Neutrophil (primary cell): ENCODE measurements around the gene RPS28.
"Not testable (repeated sequence)": the region's sequence is repeated elsewhere in the genome, so short reads cannot be mapped to it uniquely, and the experiment has no call there.

Experiments
- H3K27ac ChIP-seq: fragments of 200-600 bp; sonication (generic); 2 replicates; pipeline ENCODE4 v1.5.1; 2016; ENCODE audit warnings: mild to moderate bottlenecking, moderate library complexity
- H3K27me3 ChIP-seq: fragments of 200-600 bp; sonication (generic); 2 replicates; pipeline ENCODE4 v1.6.0; 2016; ENCODE audit warnings: mild to moderate bottlenecking
- H3K36me3 ChIP-seq: fragments of 200-600 bp; sonication (generic); 2 replicates; pipeline ENCODE4 v1.5.1; 2017
- H3K4me1 ChIP-seq, 2 experiments: fragments of 200-600 bp in 1 of 2; sonication (generic) in 1 of 2; 1 replicate in 1 of 2; 2 replicates in 1 of 2; pipeline versions ENCODE4 v1.5.1 to v1.6.1; 2013 to 2016; ENCODE audit warnings: low read depth in 1 of 2, low read length in 1 of 2, mild to moderate bottlenecking in 1 of 2, moderate library complexity in 1 of 2; ENCODE audit not compliant: control insufficient read depth in 1 of 2, insufficient read depth in 1 of 2
- H3K4me3 ChIP-seq, 2 experiments: fragments of 200-600 bp in 1 of 2; sonication (generic) in 1 of 2; 1 replicate in 1 of 2; 2 replicates in 1 of 2; pipeline ENCODE4 v1.5.1; 2013 to 2016; ENCODE audit warnings: low read depth in 1 of 2, low read length in 1 of 2, mild to moderate bottlenecking in 1 of 2, moderate library complexity in 1 of 2
- H3K9me3 ChIP-seq: fragments of 200-600 bp; sonication (generic); 2 replicates; pipeline ENCODE4 v1.5.1; 2016
- CTCF ChIP-seq: fragments of 200-600 bp; sonication (generic); IDR thresholded peaks from 2 replicates; pipeline ENCODE4 v1.5.1; 2016; ENCODE audit warnings: antibody characterized with exemption

Gene RPS28

GRCh38 chr19:8321067-8321985, at the start of gene RPS28, which contains the start of gene NDUFA7:
Gene RPS28 (plus strand): TSS chr19:8321496. CDS start chr19:8321531, 35 bp downstream.
Gene NDUFA7 (minus strand): TSS chr19:8321375. CDS start chr19:8321358, 17 bp downstream.
- Histone ChIP-seq H3K4me3 (peak within 1 kb of the TSS; percentile 91), H3K9me3 (no peaks in the 10 kb centered on the region), H3K27me3 (peaks cover 7% of the 10 kb centered on the region), H3K4me1 (peaks cover 19 to 24% of the 10 kb centered on the region in 2 experiments), H3K36me3 (peaks cover 18% of the 10 kb centered on the region), H3K27ac (peak within 1 kb of the TSS; percentile 79)
- TF ChIP-seq CTCF = peak; percentile 66

DNA sequence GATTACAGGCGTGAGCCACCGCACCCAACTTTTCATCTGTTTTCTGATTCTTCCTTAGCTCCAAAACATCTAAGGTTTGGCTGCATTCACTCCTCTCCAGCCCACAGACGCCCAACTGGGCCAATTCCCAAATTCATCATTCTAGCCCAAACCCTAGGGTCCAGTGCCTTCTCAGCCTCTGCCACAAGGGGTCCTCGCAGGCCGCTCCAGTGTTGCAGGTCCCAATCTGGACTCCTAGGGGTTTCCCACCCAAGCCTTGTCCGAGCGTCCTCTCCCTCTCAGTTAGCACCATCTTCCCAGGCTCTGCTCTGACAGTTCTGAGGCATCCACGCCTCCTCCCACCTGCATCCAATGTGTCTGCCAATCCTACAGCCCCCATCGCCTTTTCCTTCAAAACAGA, 44.8 kb upstream of the RPS28 start:
- not testable (repeated sequence) for H3K4me1 ChIP-seq, H3K9me3 ChIP-seq, H3K36me3 ChIP-seq, H3K4me3 ChIP-seq, H3K27ac ChIP-seq, H3K27me3 ChIP-seq

DNA sequence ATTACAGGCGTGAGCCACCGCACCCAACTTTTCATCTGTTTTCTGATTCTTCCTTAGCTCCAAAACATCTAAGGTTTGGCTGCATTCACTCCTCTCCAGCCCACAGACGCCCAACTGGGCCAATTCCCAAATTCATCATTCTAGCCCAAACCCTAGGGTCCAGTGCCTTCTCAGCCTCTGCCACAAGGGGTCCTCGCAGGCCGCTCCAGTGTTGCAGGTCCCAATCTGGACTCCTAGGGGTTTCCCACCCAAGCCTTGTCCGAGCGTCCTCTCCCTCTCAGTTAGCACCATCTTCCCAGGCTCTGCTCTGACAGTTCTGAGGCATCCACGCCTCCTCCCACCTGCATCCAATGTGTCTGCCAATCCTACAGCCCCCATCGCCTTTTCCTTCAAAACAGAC, 30.0 kb upstream of the RPS28 start:
- H3K27me3 ChIP-seq, H3K4me1 ChIP-seq, H3K36me3 ChIP-seq, H3K27ac ChIP-seq, H3K9me3 ChIP-seq, H3K4me3 ChIP-seq: not testable (repeated sequence)

GRCh38 chr19:8302357-8302691, 19.0 kb upstream of the RPS28 start:
- no peak for TF ChIP-seq CTCF
- no peak overlapping the region for H3K27ac ChIP-seq
- H3K9me3 ChIP-seq = no peaks in the 10 kb centered on the region
- H3K36me3 ChIP-seq = no peaks in the 10 kb centered on the region
- H3K4me3 ChIP-seq = no peak overlapping the region
- peaks cover 4% of the 10 kb centered on the region for H3K27me3 ChIP-seq
- no peaks in the 10 kb centered on the region for H3K4me1 ChIP-seq

GRCh38 chr19:8302734-8303133, 18.6 kb upstream of the RPS28 start:
- Histone ChIP-seq H3K4me3 (no peak overlapping the region), H3K4me1 (peaks cover under 1 to 2% of the 10 kb centered on the region in 2 experiments), H3K27me3 (peaks cover 8% of the 10 kb centered on the region), H3K36me3 (no peaks in the 10 kb centered on the region), H3K27ac (no peak overlapping the region), H3K9me3 (no peaks in the 10 kb centered on the region)
- TF ChIP-seq CTCF = no peak

GRCh38 chr19:8304841-8305621, 16.3 kb upstream of the RPS28 start:
- H3K27ac ChIP-seq = no peak overlapping the region
- no peak overlapping the region for H3K4me3 ChIP-seq
- H3K36me3 ChIP-seq = peaks cover 15% of the 10 kb centered on the region
- peaks cover 12 to 13% of the 10 kb centered on the region in 2 experiments for H3K4me1 ChIP-seq
- H3K27me3 ChIP-seq = peaks cover 16% of the 10 kb centered on the region
- TF ChIP-seq CTCF = no peak
- no peaks in the 10 kb centered on the region for H3K9me3 ChIP-seq
